Gastroesophageal sphincter (tissue), 4 donors: ENCODE results near the gene TMEM255B. TPM values are rescaled to one million over a fixed set of nuclear protein-coding genes. Genes with fewer than 3 reads are reported as not detected.

ENCODE experiments used
- ATAC-seq: fragments of 150-250 bp; one replicate; pipeline ENCODE4 v1.9.1; 2016; ENCODE audit warnings: mild to moderate bottlenecking, moderate library complexity
- H3K27ac ChIP-seq, 4 donors: fragments of 200-600 bp; sonication (generic) in 3 of 4; 1 replicate in 3 of 4; 2 replicates in 1 of 4; pipeline ENCODE4 v1.5.1; 2016 to 2019
- H3K27me3 ChIP-seq: fragments of 200-600 bp; sonication (generic); one replicate; pipeline ENCODE4 v1.5.1; 2019
- H3K36me3 ChIP-seq, 2 donors: fragments of 200-600 bp; sonication (generic); one replicate each; pipeline ENCODE4 v1.5.1; 2019; ENCODE audit warnings: control low read depth in 1 of 2
- H3K4me1 ChIP-seq, 3 donors: fragments of 200-600 bp; sonication (generic); 1 replicate in 2 of 3; 2 replicates in 1 of 3; pipeline ENCODE4 v1.5.1; 2016 to 2019; ENCODE audit warnings: control low read depth in 2 of 3
- H3K4me3 ChIP-seq, 2 donors: fragments of 200-600 bp; sonication (generic); one replicate each; pipeline ENCODE4 v1.5.1; 2019; ENCODE audit warnings: mild to moderate bottlenecking in 1 of 2, moderate library complexity in 1 of 2
- H3K9me3 ChIP-seq, 3 donors: fragments of 200-600 bp; sonication (generic); one replicate each; pipeline ENCODE4 v1.5.1; 2017 to 2019; ENCODE audit warnings: control low read depth in 2 of 3
- EP300 ChIP-seq: sonication (generic); formaldehyde crosslinking; IDR thresholded peaks from one replicate; pipeline ENCODE4 v1.6.1; 2017; ENCODE audit warnings: antibody characterized with exemption, mild to moderate bottlenecking
- POLR2A ChIP-seq, 2 donors: fragments of 450-650 bp; IDR thresholded peaks; one replicate each; pipeline ENCODE4 v1.6.1; 2017; ENCODE audit warnings: antibody characterized with exemption in 2 of 2, mild to moderate bottlenecking in 2 of 2, moderate library complexity in 1 of 2
- WGBS, 2 donors: methylation state at CpG; one replicate each; pipeline ENCODE4 v1.1.5; 2018; ENCODE audit warnings: low coverage in 1 of 2; 5-methylcytosine and 5-hydroxymethylcytosine counted together
- total RNA-seq, 4 donors: library from RNA; depleted of rRNA; stranded (reverse); fragments of >200 nt; gene quantifications; one replicate each; pipeline ENCODE4 v1.1.0, GENCODE V29; 2016
- TF ChIP-seq, protein P1 (sequence below), 4 experiments: fragments of 200-600 bp in 2 of 4; fragments of 450-650 bp in 2 of 4; sonication (generic) in 1 of 4; IDR thresholded peaks; one replicate each; pipeline ENCODE4 v1.5.1; 2017 to 2019; ENCODE audit warnings: antibody characterized with exemption in 4 of 4, mild to moderate bottlenecking in 2 of 4, moderate library complexity in 2 of 4

Gene TMEM255B
- total RNA-seq, 4 donors from 2014 or later: 4.9 to 13.2 (median 7.8) TPM

DNA sequence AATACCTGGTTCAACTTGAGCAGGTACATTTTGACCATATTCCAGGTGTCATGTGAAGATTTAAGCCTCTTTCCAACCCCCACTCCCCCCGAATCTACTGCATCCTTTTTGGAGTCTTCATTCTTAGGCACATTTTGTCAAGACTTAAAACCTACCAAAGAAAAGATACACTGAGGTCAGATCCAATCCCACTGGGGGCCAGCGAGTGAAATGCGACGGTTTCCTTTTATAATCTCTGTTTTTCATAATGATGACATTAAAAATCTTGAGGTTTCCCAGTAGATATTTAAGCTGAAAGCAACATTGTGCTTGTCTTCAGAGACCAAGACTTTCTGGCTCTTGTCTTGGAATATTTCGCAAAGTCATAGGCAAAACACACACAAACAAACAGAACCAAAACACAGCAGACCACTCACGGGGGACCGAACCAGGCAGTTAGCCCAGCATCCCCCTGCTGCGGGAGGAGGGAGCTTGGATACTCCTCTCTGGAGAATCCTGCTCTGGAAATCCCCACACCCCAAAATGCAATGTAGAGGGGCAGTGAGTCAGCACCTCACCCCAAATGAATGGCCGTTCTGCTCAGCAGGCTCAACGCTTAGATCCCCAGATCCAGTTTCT is 105.4 kb downstream of the TMEM255B start:
- H3K9me3 ChIP-seq: no peaks in the 10 kb centered on the region
- no peaks in the 10 kb centered on the region for H3K27me3 ChIP-seq
- no peak for ATAC-seq
- TF ChIP-seq POLR2A (IDR thresholded peaks at IDR 0.05) (no peak), EP300 (no peak)
- TF ChIP-seq, protein P1, sequence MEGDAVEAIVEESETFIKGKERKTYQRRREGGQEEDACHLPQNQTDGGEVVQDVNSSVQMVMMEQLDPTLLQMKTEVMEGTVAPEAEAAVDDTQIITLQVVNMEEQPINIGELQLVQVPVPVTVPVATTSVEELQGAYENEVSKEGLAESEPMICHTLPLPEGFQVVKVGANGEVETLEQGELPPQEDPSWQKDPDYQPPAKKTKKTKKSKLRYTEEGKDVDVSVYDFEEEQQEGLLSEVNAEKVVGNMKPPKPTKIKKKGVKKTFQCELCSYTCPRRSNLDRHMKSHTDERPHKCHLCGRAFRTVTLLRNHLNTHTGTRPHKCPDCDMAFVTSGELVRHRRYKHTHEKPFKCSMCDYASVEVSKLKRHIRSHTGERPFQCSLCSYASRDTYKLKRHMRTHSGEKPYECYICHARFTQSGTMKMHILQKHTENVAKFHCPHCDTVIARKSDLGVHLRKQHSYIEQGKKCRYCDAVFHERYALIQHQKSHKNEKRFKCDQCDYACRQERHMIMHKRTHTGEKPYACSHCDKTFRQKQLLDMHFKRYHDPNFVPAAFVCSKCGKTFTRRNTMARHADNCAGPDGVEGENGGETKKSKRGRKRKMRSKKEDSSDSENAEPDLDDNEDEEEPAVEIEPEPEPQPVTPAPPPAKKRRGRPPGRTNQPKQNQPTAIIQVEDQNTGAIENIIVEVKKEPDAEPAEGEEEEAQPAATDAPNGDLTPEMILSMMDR (IDR thresholded peaks at IDR 0.05): no peak
- H3K27ac ChIP-seq: peak overlapping the region; percentile 57 to 98 (median 96)
- peaks cover 0 to 9% of the 10 kb centered on the region in 2 donors for H3K36me3 ChIP-seq
- peaks cover 0 to 61% (median 16%) of the 10 kb centered on the region in 3 donors for H3K4me1 ChIP-seq
- peak overlapping the region; percentile 60 to 95 for H3K4me3 ChIP-seq
- 2 to 6% methylated on average over 6 to 9 of the region's 10 CpGs for WGBS, 2 donors

DNA sequence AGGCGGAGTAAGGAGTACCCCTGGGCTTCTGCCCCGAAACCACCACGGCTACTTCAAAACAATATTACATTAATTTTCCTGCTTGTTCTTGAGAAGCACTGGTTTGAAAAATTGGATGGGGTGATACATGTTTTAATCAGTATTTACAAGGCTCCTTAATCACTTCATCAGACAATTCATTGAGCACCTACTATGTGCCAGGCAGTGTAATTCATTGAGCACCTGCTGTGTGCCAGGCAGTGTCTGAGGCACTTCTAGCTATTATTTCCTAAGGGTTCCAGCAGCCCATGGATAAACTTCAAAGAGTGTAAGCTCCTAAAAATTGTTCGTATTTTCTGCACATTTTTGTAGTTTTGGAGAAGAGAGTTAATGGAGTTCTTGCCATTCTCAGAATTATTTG is 106.4 kb downstream of the TMEM255B start:
- no peak for TF ChIP-seq POLR2A (IDR thresholded peaks at IDR 0.05)
- Histone ChIP-seq H3K36me3 (no peaks in the 10 kb centered on the region), H3K4me3 (no peak overlapping the region), H3K4me1 (peaks cover 0 to 50% (median 16%) of the 10 kb centered on the region in 3 donors), H3K27me3 (no peaks in the 10 kb centered on the region), H3K27ac (peak overlapping the region in 3 of 4 donors; percentile 93 to 98 (median 98)), H3K9me3 (no peaks in the 10 kb centered on the region)
- ATAC-seq: no peak
- WGBS, 2 donors: 90 to 96% methylated on average over 4 of the region's 4 CpGs

Other genes with a start within 250 kb of the TMEM255B start
- gene TFDP1, start 174.5 kb upstream of the TMEM255B start, total RNA-seq: 10 to 100 TPM; 21.9 to 49.0 (median 29.2) TPM
- not detected for gene ATP4B, start 101.0 kb upstream of the TMEM255B start, total RNA-seq
- gene GRK1, start 92.0 kb upstream of the TMEM255B start, total RNA-seq: under 1 TPM in 1 of 4 donors, not detected in 3; 0.15 TPM
- gene GAS6, start 104.8 kb downstream of the TMEM255B start, total RNA-seq: 100 to 1,000 TPM; 132 to 392 (median 217) TPM
- 1 to 10 TPM in 2 of 4 donors, under 1 TPM in 1, not detected in 1; 0.31 to 6.6 (median 5.9) TPM for gene C13orf46, start 214.8 kb downstream of the TMEM255B start, total RNA-seq